Brain microvascular endothelial cell (primary cell): ENCODE data around the gene PCBP2.

Experiments
- DNase-seq: peaks from one replicate; pipeline ENCODE4 v3.0.0-alpha.2; 2020
- H3K27ac ChIP-seq: fragments of 250-450 bp; sonication (Bioruptor Pico); 2 replicates; pipeline ENCODE4 v1.5.1; 2020; ENCODE audit warnings: mild to moderate bottlenecking, moderate library complexity
- H3K27me3 ChIP-seq: fragments of 250-450 bp; sonication (Bioruptor Pico); replicated peaks from 2 replicates; pipeline ENCODE4 v1.5.1; 2020; ENCODE audit warnings: mild to moderate bottlenecking
- H3K36me3 ChIP-seq: fragments of 250-450 bp; sonication (Bioruptor Pico); replicated peaks from 2 replicates; pipeline ENCODE4 v1.5.1; 2020; ENCODE audit warnings: mild to moderate bottlenecking
- H3K4me3 ChIP-seq: 2 replicates; pipeline ENCODE4 v1.5.1; 2011; ENCODE audit warnings: low read depth, mild to moderate bottlenecking, control low read depth, low read length, moderate library complexity
- CTCF ChIP-seq: IDR thresholded peaks from 2 replicates; pipeline ENCODE4 v1.5.1; 2011; ENCODE audit warnings: low read depth, mild to moderate bottlenecking, moderate library complexity, low read length, control low read depth, inconsistent platforms; ENCODE audit errors: missing control alignments
- in situ Hi-C: cut with HindIII; loops from 2 replicates; pipeline ENCODE4 v1.10.0; 2017; ENCODE audit warnings: low sequenced_read_pairs, low pct_ligation_motif_present

PCBP2 gene

GRCh38 chr12:53493610-53494391 is 41.9 kb downstream of the PCBP2 start:
- no peak overlapping the region for H3K27ac ChIP-seq
- H3K36me3 ChIP-seq, result no peaks in the 10 kb centered on the region
- H3K27me3 ChIP-seq, result no peaks in the 10 kb centered on the region
- H3K4me3 ChIP-seq, result peak overlapping the region; percentile 60
- in situ Hi-C loops, result no loop called here
- DNase-seq, result no peak
- no peak for TF ChIP-seq CTCF

- DNase-seq, result peak; percentile 34
- H3K27ac ChIP-seq, result no peak overlapping the region
- in situ Hi-C loops, result no loop called here
- no peaks in the 10 kb centered on the region for H3K36me3 ChIP-seq
- no peak overlapping the region for H3K4me3 ChIP-seq
- no peaks in the 10 kb centered on the region for H3K27me3 ChIP-seq
- no peak for TF ChIP-seq CTCF
These were observed 44.2 kb downstream of the PCBP2 start for GRCh38 chr12:53495903-53496751.

GRCh38 chr12:53496752-53497032 is 44.8 kb downstream of the PCBP2 start:
- H3K36me3 ChIP-seq, result no peaks in the 10 kb centered on the region
- no peak overlapping the region for H3K4me3 ChIP-seq
- TF ChIP-seq CTCF, result no peak
- no peak for DNase-seq
- in situ Hi-C loops, result no loop called here
- H3K27me3 ChIP-seq, result no peaks in the 10 kb centered on the region
- H3K27ac ChIP-seq, result no peak overlapping the region

- no peak overlapping the region for H3K27ac ChIP-seq
- TF ChIP-seq CTCF, result no peak
- no peaks in the 10 kb centered on the region for H3K36me3 ChIP-seq
- no peaks in the 10 kb centered on the region for H3K27me3 ChIP-seq
- in situ Hi-C loops, result no loop called here
- no peak overlapping the region for H3K4me3 ChIP-seq
- no peak for DNase-seq
These were observed 45.6 kb downstream of the PCBP2 start for GRCh38 chr12:53497461-53497860.

GRCh38 chr12:53498235-53498630 is 46.3 kb downstream of the PCBP2 start:
- no peaks in the 10 kb centered on the region for H3K36me3 ChIP-seq
- peak overlapping the region; percentile 74 for H3K4me3 ChIP-seq
- H3K27ac ChIP-seq, result no peak overlapping the region
- in situ Hi-C loops, result no loop called here
- H3K27me3 ChIP-seq, result no peaks in the 10 kb centered on the region
- DNase-seq, result no peak
- TF ChIP-seq CTCF, result no peak
